Left ventricle myocardium inferior (tissue), 1 donor: ENCODE measurements around the gene GLUD1. TPM values are rescaled to one million over a fixed set of nuclear protein-coding genes. Genes with fewer than 3 reads are reported as not detected.
"Not testable (repeated sequence)": the region's sequence is repeated elsewhere in the genome, so short reads cannot be mapped to it uniquely, and the experiment has no call there.

ENCODE experiments used
- DNase-seq: peaks from one replicate; pipeline ENCODE4 v3.0.0-alpha.2; 2020
- H3K27ac ChIP-seq: fragments of 200-600 bp; replicated peaks from 2 replicates; pipeline ENCODE4 v1.8.0; 2021
- H3K27me3 ChIP-seq: fragments of 200-600 bp; 2 replicates; pipeline ENCODE4 v1.8.0; 2021; ENCODE audit warnings: low read depth
- H3K36me3 ChIP-seq: fragments of 200-600 bp; 2 replicates; pipeline ENCODE4 v1.8.0; 2021
- H3K4me1 ChIP-seq: fragments of 200-600 bp; 2 replicates; pipeline ENCODE4 v1.8.0; 2021
- H3K4me3 ChIP-seq: fragments of 200-600 bp; 2 replicates; pipeline ENCODE4 v1.8.0; 2021; ENCODE audit warnings: mild to moderate bottlenecking, moderate library complexity
- H3K9me3 ChIP-seq: fragments of 200-600 bp; replicated peaks from 2 replicates; pipeline ENCODE4 v1.8.0; 2021
- intact Hi-C: fragments of 100-400 bp; cut with micrococcal nuclease; formaldehyde crosslinking; loops from one replicate; pipeline ENCODE4 v1.11.0; 2022
- total RNA-seq: library from RNA; stranded (reverse); fragmentation: NEBNext Ultra II Directional; extraction: Animal tissue kit (Norgen Biotek cat#: 25700); gene quantifications from one replicate; pipeline ENCODE4 v1.2.1, GENCODE V29; 2021
- TF ChIP-seq, protein P1 (sequence below): fragments of 200-600 bp; IDR thresholded peaks from 2 replicates; pipeline ENCODE4 v1.8.0; 2021; ENCODE audit warnings: antibody characterized with exemption, mild to moderate bottlenecking, borderline replicate concordance
- donor health status: DM: no; HTN: yes; CAD: no; lungs with severe emphysema.

Gene GLUD1
- total RNA-seq, 1 donor from 2014 or later = 96.4 TPM

DNA sequence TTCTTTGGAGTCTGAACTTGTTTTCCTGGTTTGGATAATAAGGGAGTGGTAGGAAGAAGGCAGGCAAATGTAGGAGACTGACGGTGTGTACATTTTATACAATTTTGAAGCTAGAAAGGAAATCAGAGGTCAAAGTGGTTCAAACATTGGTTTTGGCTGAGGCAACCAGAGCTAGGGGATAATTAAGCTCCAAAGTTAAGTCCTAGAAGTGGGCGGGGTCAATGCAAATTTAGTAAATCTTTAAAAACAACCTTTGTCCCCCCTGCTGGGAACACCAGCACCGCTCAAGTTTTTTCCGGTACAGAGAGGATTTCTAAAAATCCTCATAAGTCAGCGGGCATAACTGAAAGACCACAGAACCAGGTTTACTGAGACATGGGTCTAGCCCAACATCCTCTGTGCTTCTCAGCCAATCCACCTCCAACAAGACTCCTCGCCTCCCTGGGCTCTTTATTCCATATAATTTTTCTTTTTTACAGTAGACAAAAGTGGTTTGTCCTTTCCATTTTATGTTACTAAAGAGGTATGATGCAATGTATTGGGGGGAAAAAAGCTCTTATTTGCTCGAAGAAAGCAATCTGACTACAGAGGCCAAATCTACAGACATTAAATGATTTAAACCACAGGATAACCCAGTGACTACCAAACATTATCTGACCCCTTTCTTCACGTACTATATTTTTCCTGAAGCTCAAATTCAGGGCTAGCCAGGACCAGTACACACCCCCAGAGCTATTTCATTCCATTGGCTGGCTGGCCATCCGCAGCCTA, 1.6 kb downstream of the GLUD1 start:
- no peaks in the 10 kb centered on the region for H3K9me3 ChIP-seq
- TF ChIP-seq, protein P1, sequence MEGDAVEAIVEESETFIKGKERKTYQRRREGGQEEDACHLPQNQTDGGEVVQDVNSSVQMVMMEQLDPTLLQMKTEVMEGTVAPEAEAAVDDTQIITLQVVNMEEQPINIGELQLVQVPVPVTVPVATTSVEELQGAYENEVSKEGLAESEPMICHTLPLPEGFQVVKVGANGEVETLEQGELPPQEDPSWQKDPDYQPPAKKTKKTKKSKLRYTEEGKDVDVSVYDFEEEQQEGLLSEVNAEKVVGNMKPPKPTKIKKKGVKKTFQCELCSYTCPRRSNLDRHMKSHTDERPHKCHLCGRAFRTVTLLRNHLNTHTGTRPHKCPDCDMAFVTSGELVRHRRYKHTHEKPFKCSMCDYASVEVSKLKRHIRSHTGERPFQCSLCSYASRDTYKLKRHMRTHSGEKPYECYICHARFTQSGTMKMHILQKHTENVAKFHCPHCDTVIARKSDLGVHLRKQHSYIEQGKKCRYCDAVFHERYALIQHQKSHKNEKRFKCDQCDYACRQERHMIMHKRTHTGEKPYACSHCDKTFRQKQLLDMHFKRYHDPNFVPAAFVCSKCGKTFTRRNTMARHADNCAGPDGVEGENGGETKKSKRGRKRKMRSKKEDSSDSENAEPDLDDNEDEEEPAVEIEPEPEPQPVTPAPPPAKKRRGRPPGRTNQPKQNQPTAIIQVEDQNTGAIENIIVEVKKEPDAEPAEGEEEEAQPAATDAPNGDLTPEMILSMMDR = no peak

DNA sequence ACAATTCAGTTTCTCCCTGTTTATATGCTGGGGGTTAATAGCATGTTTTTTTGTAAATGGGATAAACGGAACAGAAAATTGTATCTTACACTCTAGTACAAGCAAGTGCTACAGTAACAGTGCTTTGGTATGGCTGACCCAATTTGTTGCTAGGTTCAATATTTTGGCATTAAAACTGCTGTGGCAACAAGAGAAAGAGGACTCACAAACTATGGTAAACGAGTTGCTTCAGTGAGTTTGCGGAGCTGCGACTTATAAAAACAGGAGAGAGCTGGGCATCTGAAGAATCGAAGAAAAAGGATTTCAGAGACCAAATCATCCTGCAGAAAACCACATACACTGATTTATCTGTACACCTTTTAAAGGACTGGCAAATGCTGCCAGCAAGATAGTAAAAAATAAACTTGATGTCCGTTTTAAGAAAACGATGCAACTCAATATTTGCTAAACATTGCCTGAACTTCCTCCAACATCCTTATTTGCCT, 2.2 kb downstream of the GLUD1 start:
- Histone ChIP-seq H3K9me3 (no peaks in the 10 kb centered on the region), H3K27ac (peak overlapping the region; percentile 99), H3K36me3 (peaks cover 3% of the 10 kb centered on the region), H3K4me1 (peaks cover 68% of the 10 kb centered on the region), H3K4me3 (peak overlapping the region; percentile 83), H3K27me3 (no peaks in the 10 kb centered on the region)
- intact Hi-C loops = no loop called here
- TF ChIP-seq, protein P1 = no peak
- DNase-seq = no peak

More for the DNA sequence above, 1.6 kb downstream of the GLUD1 start:
- Histone ChIP-seq H3K4me3 (peak overlapping the region; percentile 83), H3K4me1 (peaks cover 68% of the 10 kb centered on the region), H3K36me3 (peaks cover 8% of the 10 kb centered on the region), H3K27ac (peak overlapping the region; percentile 99), H3K27me3 (no peaks in the 10 kb centered on the region)
- DNase-seq = no peak
- intact Hi-C loops = no loop called here

DNA sequence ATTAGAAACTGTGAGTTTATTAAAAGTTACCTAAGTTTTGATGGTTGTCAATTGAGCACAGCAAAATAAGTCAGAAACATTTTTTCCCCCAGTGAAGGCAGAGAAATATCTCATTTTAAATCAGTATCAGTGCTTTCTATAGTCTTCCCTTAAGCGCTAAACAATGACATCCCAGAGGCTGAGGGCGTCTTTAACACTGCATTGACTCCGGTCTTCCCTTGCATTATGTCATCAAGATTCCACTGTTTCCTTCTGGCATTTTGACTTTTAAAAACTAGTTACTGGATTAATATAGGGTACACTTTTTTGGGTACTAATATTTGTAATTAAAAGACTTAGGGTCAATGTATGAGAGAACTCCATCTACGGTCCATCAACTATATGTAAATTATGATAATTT, 3.9 kb downstream of the GLUD1 start:
- H3K36me3 ChIP-seq = peaks cover 3% of the 10 kb centered on the region
- H3K4me1 ChIP-seq = peaks cover 60% of the 10 kb centered on the region
- DNase-seq = no peak
- TF ChIP-seq, protein P1 = no peak
- H3K9me3 ChIP-seq = no peaks in the 10 kb centered on the region
- H3K27ac ChIP-seq = no peak overlapping the region
- H3K27me3 ChIP-seq = no peaks in the 10 kb centered on the region
- no peak overlapping the region for H3K4me3 ChIP-seq
- intact Hi-C loops = no loop called here

DNA sequence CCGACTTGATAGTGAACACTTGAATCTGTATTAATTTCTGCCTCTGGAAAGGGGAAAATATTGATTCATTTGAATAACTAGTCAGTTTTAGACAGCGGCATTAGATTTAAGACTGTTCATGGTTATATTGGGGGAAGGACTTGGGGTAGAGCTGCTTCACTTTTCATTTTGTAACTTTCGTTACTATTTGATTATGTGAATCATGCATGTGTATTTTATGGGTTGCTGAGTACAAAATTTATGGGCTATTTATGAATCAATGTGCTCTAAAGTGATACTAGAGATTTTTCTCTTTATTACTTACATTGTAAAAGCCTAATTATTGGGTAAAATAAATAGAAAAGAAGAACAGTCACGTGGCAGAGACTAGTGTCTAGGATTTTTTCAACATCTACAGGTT, 4.9 kb downstream of the GLUD1 start:
- DNase-seq = no peak

DNA sequence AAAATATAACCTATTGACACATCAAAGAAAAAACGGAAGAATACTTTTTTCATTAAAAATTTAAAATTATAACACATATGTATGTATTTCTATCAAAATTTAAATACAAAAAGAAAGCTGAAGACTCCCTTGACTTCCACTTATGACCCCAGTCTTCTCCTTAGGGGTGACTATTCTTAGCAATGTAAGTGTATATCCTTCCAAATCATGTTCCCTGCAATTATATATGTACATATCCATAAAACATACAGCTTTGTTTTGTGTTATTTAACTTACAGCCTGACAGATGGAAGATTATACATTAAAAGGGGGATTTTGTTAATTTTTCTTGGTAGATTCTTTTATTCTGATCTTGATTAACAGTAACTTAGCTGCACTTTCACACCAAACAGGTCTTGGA, 9.1 kb downstream of the GLUD1 start:
- intact Hi-C loops = no loop called here
- no peak overlapping the region for H3K4me3 ChIP-seq
- H3K4me1 ChIP-seq = peaks cover 40% of the 10 kb centered on the region
- no peak for DNase-seq
- no peaks in the 10 kb centered on the region for H3K9me3 ChIP-seq
- TF ChIP-seq, protein P1 = no peak
- H3K27ac ChIP-seq = no peak overlapping the region
- peaks cover 3% of the 10 kb centered on the region for H3K36me3 ChIP-seq
- H3K27me3 ChIP-seq = no peaks in the 10 kb centered on the region

More for the DNA sequence above, 4.9 kb downstream of the GLUD1 start:
- H3K27me3 ChIP-seq = no peaks in the 10 kb centered on the region
- H3K4me1 ChIP-seq = peaks cover 57% of the 10 kb centered on the region
- no peak overlapping the region for H3K4me3 ChIP-seq
- TF ChIP-seq, protein P1 = no peak
- H3K36me3 ChIP-seq = peaks cover 3% of the 10 kb centered on the region
- intact Hi-C loops = no loop called here
- H3K9me3 ChIP-seq = no peaks in the 10 kb centered on the region
- no peak overlapping the region for H3K27ac ChIP-seq

DNA sequence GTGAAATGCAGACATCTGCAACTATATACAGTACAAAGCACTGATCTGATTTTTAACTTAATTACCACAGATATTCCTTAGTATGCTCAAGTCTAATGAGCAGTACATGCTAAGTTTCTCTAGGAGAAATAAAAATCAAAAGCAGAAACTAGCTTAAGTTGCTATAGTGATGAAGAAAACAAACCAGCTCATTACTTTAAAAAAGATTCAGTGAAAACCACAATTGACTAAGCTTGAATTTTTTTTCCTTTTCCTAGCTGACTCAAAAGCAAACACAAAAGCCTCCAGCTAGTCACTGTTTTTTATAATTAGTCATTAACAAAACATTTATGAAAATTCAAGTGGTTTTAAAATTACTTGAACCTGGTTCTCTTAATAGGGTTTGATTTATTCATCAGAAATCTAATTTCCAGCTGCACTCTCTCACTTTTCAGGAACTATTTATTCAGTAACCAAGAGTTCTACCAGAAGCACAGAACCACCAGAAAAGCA, 10.3 kb downstream of the GLUD1 start:
- H3K4me1 ChIP-seq = peaks cover 30% of the 10 kb centered on the region
- H3K36me3 ChIP-seq, H3K27me3 ChIP-seq, H3K9me3 ChIP-seq, H3K4me3 ChIP-seq, DNase-seq, intact Hi-C loops: not testable (repeated sequence)
- H3K27ac ChIP-seq = peak overlapping the region; percentile 30

DNA sequence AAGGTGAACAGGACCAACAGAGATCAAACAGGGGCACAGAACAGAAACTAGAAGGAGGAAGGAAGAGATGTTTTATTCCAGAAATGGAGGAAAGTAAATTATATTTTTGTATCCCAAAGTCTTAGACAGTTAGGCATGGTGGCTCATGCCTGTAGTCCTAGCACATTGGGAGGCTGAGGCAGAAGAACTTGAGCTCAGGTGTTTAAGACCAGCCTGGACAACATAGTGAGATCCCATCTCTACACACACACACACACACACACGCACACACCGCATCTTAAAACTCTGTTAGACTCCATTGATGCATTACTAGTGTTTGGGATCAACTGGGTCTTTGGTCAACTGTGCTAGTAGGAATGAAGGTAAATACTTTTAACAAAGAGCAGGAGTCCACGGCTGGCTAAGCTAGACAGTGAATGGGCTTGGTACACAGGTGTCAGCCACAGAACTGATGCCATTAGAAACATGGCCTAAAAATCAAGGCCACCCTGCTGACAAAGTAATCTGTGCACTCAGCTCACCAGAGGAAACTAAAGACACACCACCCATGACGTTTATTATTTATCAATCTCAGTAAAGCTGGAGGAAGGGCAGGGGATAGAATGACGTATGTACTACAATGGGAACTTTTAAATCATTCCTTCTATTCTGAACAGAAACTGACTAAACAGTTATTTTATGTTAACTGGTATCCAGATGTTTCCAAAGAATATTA, 10.9 kb downstream of the GLUD1 start:
- H3K27me3 ChIP-seq, intact Hi-C loops, H3K4me3 ChIP-seq, DNase-seq, H3K36me3 ChIP-seq, H3K9me3 ChIP-seq: not testable (repeated sequence)
- Histone ChIP-seq H3K4me1 (peaks cover 24% of the 10 kb centered on the region), H3K27ac (peak overlapping the region; percentile 30)

DNA sequence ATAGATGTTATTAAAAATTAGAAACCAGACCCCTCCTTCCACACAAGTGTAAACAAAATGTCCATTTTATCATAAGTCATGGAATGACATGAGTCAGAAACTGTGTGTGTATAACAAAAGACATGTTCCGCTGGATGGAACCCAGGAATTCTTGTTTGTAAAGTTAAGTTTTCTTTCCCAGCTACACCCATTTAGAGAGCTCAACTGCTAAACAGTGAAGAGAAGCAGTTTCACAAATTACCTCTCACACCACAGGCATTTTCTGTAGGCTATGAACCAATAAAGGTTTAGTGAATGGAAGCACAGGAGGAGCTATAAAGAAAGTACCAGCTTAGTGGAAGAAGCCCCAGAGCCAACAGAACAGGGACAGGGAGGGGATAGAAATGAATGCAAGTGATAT, 12.4 kb downstream of the GLUD1 start:
- intact Hi-C loops, H3K4me3 ChIP-seq, H3K27me3 ChIP-seq: not testable (repeated sequence)

More for the DNA sequence above, 12.4 kb downstream of the GLUD1 start:
- H3K4me1 ChIP-seq = peaks cover 21% of the 10 kb centered on the region
- H3K27ac ChIP-seq = peak overlapping the region; percentile 45
- H3K9me3 ChIP-seq, H3K36me3 ChIP-seq, DNase-seq: not testable (repeated sequence)
